T1000 (cell line): ENCODE results near the gene AP2A2.
A peak's percentile ranks its signal among the peaks of the same experiment; 100 is the strongest.

ENCODE experiments used
- DNase-seq: peaks from one replicate; lab custom pipeline; 2025; ENCODE audit warnings: mixed read lengths; lab: John Stamatoyannopoulos, UW

AP2A2 gene

GRCh38 chr11:924406-925157, 1.1 kb upstream of the AP2A2 start:
- DNase-seq: no peak

- no peak for DNase-seq
Measured at GRCh38 chr11:925158-925495, 543 bp upstream of the AP2A2 start.

- peak; percentile 28 for DNase-seq
Measured at GRCh38 chr11:926341-926916, 759 bp downstream of the AP2A2 start.

- no peak for DNase-seq
Measured at GRCh38 chr11:927871-928270, 2.2 kb downstream of the AP2A2 start.

- DNase-seq: no peak
Measured at GRCh38 chr11:928786-929185, 3.1 kb downstream of the AP2A2 start.

GRCh38 chr11:929405-929804, 3.7 kb downstream of the AP2A2 start:
- DNase-seq: no peak

GRCh38 chr11:931385-931784, 5.7 kb downstream of the AP2A2 start:
- DNase-seq: no peak

GRCh38 chr11:932435-932834, 6.8 kb downstream of the AP2A2 start:
- no peak for DNase-seq

- no peak for DNase-seq
Measured at GRCh38 chr11:933142-933851, 7.6 kb downstream of the AP2A2 start.

GRCh38 chr11:933936-934335, 8.3 kb downstream of the AP2A2 start:
- DNase-seq: no peak

- DNase-seq: no peak
Measured at GRCh38 chr11:934527-934926, 8.9 kb downstream of the AP2A2 start.

GRCh38 chr11:936199-936598, 10.5 kb downstream of the AP2A2 start:
- no peak for DNase-seq

GRCh38 chr11:937841-938261, 12.2 kb downstream of the AP2A2 start:
- DNase-seq: no peak

GRCh38 chr11:940496-941135, 14.9 kb downstream of the AP2A2 start:
- DNase-seq: no peak

GRCh38 chr11:942823-943222, 17.2 kb downstream of the AP2A2 start:
- no peak for DNase-seq

GRCh38 chr11:944711-945470, 19.2 kb downstream of the AP2A2 start:
- no peak for DNase-seq

- DNase-seq: no peak
Measured at GRCh38 chr11:945986-946385, 20.3 kb downstream of the AP2A2 start.

GRCh38 chr11:947744-948143, 22.1 kb downstream of the AP2A2 start:
- DNase-seq: no peak

GRCh38 chr11:951507-951906, 25.8 kb downstream of the AP2A2 start:
- no peak for DNase-seq

GRCh38 chr11:952406-953385, 27.0 kb downstream of the AP2A2 start:
- DNase-seq: no peak

- no peak for DNase-seq
Measured at GRCh38 chr11:953512-953911, 27.8 kb downstream of the AP2A2 start.
